Stimulated activated CD8-positive, alpha-beta memory T cell treated with anti-CD3 and anti-CD28 coated beads, Interleukin-7, amount 100 ng/mL, for 1 hour (primary cell): Measurements from ENCODE around the gene SKP1.
"Not testable (repeated sequence)": the region's sequence is repeated elsewhere in the genome, so short reads cannot be mapped to it uniquely, and the experiment has no call there.

Experiments
- DNase-seq, 2 donors: peaks; one replicate each; pipeline ENCODE4 v3.0.0-alpha.2; 2020; ENCODE audit warnings: low read depth in 2 of 2

SKP1 gene

GRCh38 chr5:134177369-134178095, 782 bp upstream of the SKP1 start:
- no peak for DNase-seq

GRCh38 chr5:134175921-134176510, 734 bp downstream of the SKP1 start:
- DNase-seq, result no peak

GRCh38 chr5:134174841-134175839, 1.6 kb downstream of the SKP1 start:
- no peak for DNase-seq

- no peak for DNase-seq
Measured at GRCh38 chr5:134171972-134172371, 4.8 kb downstream of the SKP1 start.

- no peak for DNase-seq
Measured at GRCh38 chr5:134162592-134162991, 14.2 kb downstream of the SKP1 start.

GRCh38 chr5:134161513-134162395, 15.0 kb downstream of the SKP1 start:
- no peak for DNase-seq

GRCh38 chr5:134153657-134154056, 23.1 kb downstream of the SKP1 start:
- DNase-seq, result no peak

- no peak for DNase-seq
Measured at GRCh38 chr5:134153241-134153640, 23.5 kb downstream of the SKP1 start.

- DNase-seq, result not testable (repeated sequence)
Measured at GRCh38 chr5:134152173-134152832, 24.4 kb downstream of the SKP1 start.

GRCh38 chr5:134151723-134152122, 25.0 kb downstream of the SKP1 start:
- DNase-seq, result no peak

GRCh38 chr5:134149571-134150303, 27.0 kb downstream of the SKP1 start:
- DNase-seq, result no peak

- DNase-seq, result no peak
Measured at GRCh38 chr5:134148986-134149539, 27.7 kb downstream of the SKP1 start.

GRCh38 chr5:134148316-134148715, 28.4 kb downstream of the SKP1 start:
- no peak for DNase-seq

GRCh38 chr5:134146651-134147518, 29.9 kb downstream of the SKP1 start:
- DNase-seq, result no peak

- DNase-seq, result peak; percentile 69 to 76
Measured at GRCh38 chr5:134145779-134146581, 30.8 kb downstream of the SKP1 start.

- DNase-seq, result no peak
Measured at GRCh38 chr5:134145041-134145757, 31.6 kb downstream of the SKP1 start.
